MM.1S (cell line): ENCODE results near the gene FBXO42.
A peak's percentile ranks its signal among the peaks of the same experiment; 100 is the strongest.

Experiments used
- DNase-seq: peaks from one replicate; pipeline ENCODE4 v3.0.0-alpha.2; 2015
- H2AFZ ChIP-seq: fragments of 300-600 bp; sonication (generic); 2 replicates; pipeline ENCODE4 v1.6.0; 2016; ENCODE audit warnings: antibody characterized with exemption, low read length
- H3F3A ChIP-seq: fragments of 300-600 bp; sonication (generic); 2 replicates; pipeline ENCODE4 v1.6.1; 2016; ENCODE audit warnings: mild to moderate bottlenecking, antibody characterized with exemption, low read length, moderate library complexity, mixed read lengths; ENCODE audit not compliant: insufficient read depth
- H3K27ac ChIP-seq: fragments of 300-600 bp; sonication (generic); 2 replicates; pipeline ENCODE4 v1.5.1; 2016; ENCODE audit warnings: mild to moderate bottlenecking, low read length
- H3K27me3 ChIP-seq: fragments of 300-600 bp; sonication (generic); replicated peaks from 2 replicates; pipeline ENCODE4 v1.6.0; 2016; ENCODE audit warnings: low read length; ENCODE audit not compliant: insufficient read depth
- H3K36me3 ChIP-seq: fragments of 300-600 bp; sonication (generic); replicated peaks from 2 replicates; pipeline ENCODE4 v1.6.1; 2016; ENCODE audit warnings: mild to moderate bottlenecking, low read length, mixed read lengths; ENCODE audit not compliant: insufficient read depth
- H3K4me1 ChIP-seq: fragments of 300-600 bp; sonication (generic); 2 replicates; pipeline ENCODE4 v1.6.1; 2016; ENCODE audit warnings: low read length, mixed read lengths
- H3K4me2 ChIP-seq: fragments of 300-600 bp; sonication (generic); 2 replicates; pipeline ENCODE4 v1.6.0; 2016; ENCODE audit warnings: low read depth, low read length
- H3K4me3 ChIP-seq: fragments of 300-600 bp; sonication (generic); 2 replicates; pipeline ENCODE4 v1.5.1; 2016; ENCODE audit warnings: low read length, mixed read lengths
- H3K79me2 ChIP-seq: fragments of 300-600 bp; sonication (generic); 2 replicates; pipeline ENCODE4 v1.6.1; 2016; ENCODE audit warnings: mixed run types, low read length, mixed read lengths
- H3K9ac ChIP-seq: fragments of 300-600 bp; sonication (generic); 2 replicates; pipeline ENCODE4 v1.6.1; 2016; ENCODE audit warnings: low read length, mixed read lengths
- H3K9me2 ChIP-seq: fragments of 300-600 bp; sonication (generic); replicated peaks from 2 replicates; pipeline ENCODE4 v1.6.1; 2016; ENCODE audit warnings: mild to moderate bottlenecking, low read length, mixed read lengths; ENCODE audit not compliant: insufficient read depth
- H3K9me3 ChIP-seq: fragments of 300-600 bp; sonication (generic); replicated peaks from 2 replicates; pipeline ENCODE4 v1.6.1; 2016; ENCODE audit warnings: mild to moderate bottlenecking, low read length, mixed read lengths; ENCODE audit not compliant: insufficient read depth
- H4K20me1 ChIP-seq: fragments of 300-600 bp; sonication (generic); 2 replicates; pipeline ENCODE4 v1.6.1; 2016; ENCODE audit warnings: mild to moderate bottlenecking, low read length, moderate library complexity, mixed read lengths; ENCODE audit not compliant: insufficient read depth
- EZH2 ChIP-seq: fragments of 300-600 bp; sonication (generic); optimal IDR thresholded peaks from 2 replicates; pipeline ENCODE3; 2017; ENCODE audit warnings: low read depth, mild to moderate bottlenecking, antibody characterized with exemption, low read length, mixed read lengths
- EZH2phosphoT487 ChIP-seq: fragments of 300-600 bp; sonication (generic); IDR thresholded peaks from 2 replicates; pipeline ENCODE4 v1.6.1; 2018; ENCODE audit warnings: antibody characterized with exemption, low read length
- TF ChIP-seq, protein P1 (sequence below): fragments of 300-600 bp; sonication (generic); IDR thresholded peaks from 2 replicates; pipeline ENCODE4 v1.5.1; 2016; ENCODE audit warnings: antibody characterized with exemption, low read length, mixed read lengths

Gene FBXO42

GRCh38 chr1:16248603-16249516 lies 103.4 kb downstream of the FBXO42 start:
- no peaks in the 10 kb centered on the region for H3K36me3 ChIP-seq
- no peaks in the 10 kb centered on the region for H3K79me2 ChIP-seq
- no peak overlapping the region for H3K4me2 ChIP-seq
- H3K4me1 ChIP-seq: peaks cover 9% of the 10 kb centered on the region
- H4K20me1 ChIP-seq: no peaks in the 10 kb centered on the region
- H2AFZ ChIP-seq: no peak overlapping the region
- DNase-seq: peak; percentile 21
- peaks cover 5% of the 10 kb centered on the region; the same call in 1 of the 2 replicates for H3F3A ChIP-seq
- no peak overlapping the region for H3K9ac ChIP-seq
- TF ChIP-seq EZH2 (no peak), EZH2phosphoT487 (no peak)
- TF ChIP-seq, protein P1, sequence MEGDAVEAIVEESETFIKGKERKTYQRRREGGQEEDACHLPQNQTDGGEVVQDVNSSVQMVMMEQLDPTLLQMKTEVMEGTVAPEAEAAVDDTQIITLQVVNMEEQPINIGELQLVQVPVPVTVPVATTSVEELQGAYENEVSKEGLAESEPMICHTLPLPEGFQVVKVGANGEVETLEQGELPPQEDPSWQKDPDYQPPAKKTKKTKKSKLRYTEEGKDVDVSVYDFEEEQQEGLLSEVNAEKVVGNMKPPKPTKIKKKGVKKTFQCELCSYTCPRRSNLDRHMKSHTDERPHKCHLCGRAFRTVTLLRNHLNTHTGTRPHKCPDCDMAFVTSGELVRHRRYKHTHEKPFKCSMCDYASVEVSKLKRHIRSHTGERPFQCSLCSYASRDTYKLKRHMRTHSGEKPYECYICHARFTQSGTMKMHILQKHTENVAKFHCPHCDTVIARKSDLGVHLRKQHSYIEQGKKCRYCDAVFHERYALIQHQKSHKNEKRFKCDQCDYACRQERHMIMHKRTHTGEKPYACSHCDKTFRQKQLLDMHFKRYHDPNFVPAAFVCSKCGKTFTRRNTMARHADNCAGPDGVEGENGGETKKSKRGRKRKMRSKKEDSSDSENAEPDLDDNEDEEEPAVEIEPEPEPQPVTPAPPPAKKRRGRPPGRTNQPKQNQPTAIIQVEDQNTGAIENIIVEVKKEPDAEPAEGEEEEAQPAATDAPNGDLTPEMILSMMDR: no peak
- no peak overlapping the region for H3K4me3 ChIP-seq
- H3K27ac ChIP-seq: no peak overlapping the region
- no peaks in the 10 kb centered on the region for H3K9me3 ChIP-seq
- no peaks in the 10 kb centered on the region for H3K9me2 ChIP-seq
- H3K27me3 ChIP-seq: no peaks in the 10 kb centered on the region

- H3K9me2 ChIP-seq: no peaks in the 10 kb centered on the region
- H3K79me2 ChIP-seq: no peaks in the 10 kb centered on the region
- no peaks in the 10 kb centered on the region for H3K9me3 ChIP-seq
- H3K4me1 ChIP-seq: peaks cover 9% of the 10 kb centered on the region
- no peaks in the 10 kb centered on the region for H4K20me1 ChIP-seq
- H3K27me3 ChIP-seq: no peaks in the 10 kb centered on the region
- peaks cover 5% of the 10 kb centered on the region; the same call in 1 of the 2 replicates for H3F3A ChIP-seq
- TF ChIP-seq, protein P1: no peak
- TF ChIP-seq EZH2 (no peak), EZH2phosphoT487 (no peak)
- DNase-seq: no peak
- no peak overlapping the region for H3K27ac ChIP-seq
- H3K9ac ChIP-seq: no peak overlapping the region
- H3K4me3 ChIP-seq: no peak overlapping the region
- no peak overlapping the region for H3K4me2 ChIP-seq
- H2AFZ ChIP-seq: no peak overlapping the region
- no peaks in the 10 kb centered on the region for H3K36me3 ChIP-seq
Measured at GRCh38 chr1:16248007-16248436, 104.3 kb downstream of the FBXO42 start.

- H3K27me3 ChIP-seq: no peaks in the 10 kb centered on the region
- no peaks in the 10 kb centered on the region for H3K9me2 ChIP-seq
- no peak overlapping the region for H3K4me3 ChIP-seq
- TF ChIP-seq EZH2phosphoT487 (no peak), EZH2 (no peak)
- TF ChIP-seq, protein P1: no peak
- H3K27ac ChIP-seq: no peak overlapping the region
- H3F3A ChIP-seq: peaks cover 5% of the 10 kb centered on the region; the same call in 1 of the 2 replicates
- H3K9ac ChIP-seq: no peak overlapping the region
- no peaks in the 10 kb centered on the region for H3K36me3 ChIP-seq
- H2AFZ ChIP-seq: no peak overlapping the region
- no peak for DNase-seq
- no peak overlapping the region for H3K4me2 ChIP-seq
- H3K79me2 ChIP-seq: no peaks in the 10 kb centered on the region
- H3K4me1 ChIP-seq: peaks cover 9% of the 10 kb centered on the region
- no peaks in the 10 kb centered on the region for H4K20me1 ChIP-seq
- H3K9me3 ChIP-seq: no peaks in the 10 kb centered on the region
Measured at GRCh38 chr1:16247441-16247840, 104.8 kb downstream of the FBXO42 start.
